H1 (cell line): ENCODE measurements around the gene HOXD4. TPM values are rescaled to one million over a fixed set of nuclear protein-coding genes. Genes with fewer than 3 reads are reported as not detected.

Experiments
- CTCF ChIA-PET: fragments of 300-600 bp; sonication (Branson Sonifier 250); formaldehyde crosslinking; loops from one replicate; lab custom pipeline; 2021; ENCODE audit not compliant: partially characterized antibody; lab: Charles Lee
- POLR2A ChIA-PET: fragments of 300-600 bp; sonication (Branson Sonifier 250); formaldehyde crosslinking; loops from one replicate; lab custom pipeline; 2021; ENCODE audit warnings: inconsistent platforms; ENCODE audit not compliant: partially characterized antibody; lab: Charles Lee
- DNase-seq, 2 experiments: peaks; one replicate each; pipeline versions ENCODE4 v3.0.0 to v3.0.0-alpha.2; 2010 to 2022; ENCODE audit warnings: low spot score in 2 of 2, low read depth in 1 of 2, mixed read lengths in 1 of 2
- FAIRE-seq: peaks from 2 replicates; lab custom pipeline; 2011; peaks lifted over from hg19 to GRCh38; lab: Jason Lieb, UNC
- H2AFZ ChIP-seq: 2 replicates; pipeline ENCODE4 v1.8.1; 2012; ENCODE audit warnings: low read length, inconsistent platforms
- H2AK5ac ChIP-seq: 2 replicates; pipeline ENCODE4 v1.6.1; 2013; ENCODE audit warnings: low read depth, low read length
- H2BK120ac ChIP-seq: replicated peaks from 2 replicates; pipeline ENCODE3; 2013; ENCODE audit warnings: low read depth, low read length, inconsistent platforms
- H2BK12ac ChIP-seq: 2 replicates; pipeline ENCODE4 v1.6.1; 2013; ENCODE audit warnings: low read depth, low read length
- H2BK15ac ChIP-seq: 2 replicates; pipeline ENCODE4 v1.6.1; 2013; ENCODE audit warnings: low read length
- H2BK20ac ChIP-seq: 2 replicates; pipeline ENCODE4 v1.6.1; 2013; ENCODE audit warnings: low read length
- H2BK5ac ChIP-seq: 2 replicates; pipeline ENCODE4 v1.6.1; 2013; ENCODE audit warnings: low read depth, low read length
- H3K14ac ChIP-seq: 2 replicates; pipeline ENCODE4 v1.6.1; 2013; ENCODE audit warnings: inconsistent platforms; ENCODE audit not compliant: insufficient read length
- H3K18ac ChIP-seq: 2 replicates; pipeline ENCODE4 v1.6.1; 2013; ENCODE audit warnings: low read length; ENCODE audit errors: extremely low read depth
- H3K23ac ChIP-seq: 2 replicates; pipeline ENCODE4 v1.6.1; 2013; ENCODE audit warnings: inconsistent platforms; ENCODE audit not compliant: insufficient read length
- H3K23me2 ChIP-seq: 2 replicates; pipeline ENCODE4 v1.6.1; 2013; ENCODE audit warnings: low read depth, low read length
- H3K27ac ChIP-seq: 2 replicates; pipeline ENCODE4 v1.6.1; 2011; ENCODE audit warnings: low read depth, low read length, inconsistent platforms
- H3K27me3 ChIP-seq, 4 experiments: replicated peaks in 1 of 4; 1 replicate in 1 of 4; 2 replicates in 3 of 4; pipeline versions ENCODE4 v1.6.1 to v1.8.1; 2011 to 2013; ENCODE audit warnings: low read length in 3 of 4, mild to moderate bottlenecking in 3 of 4, inconsistent platforms in 2 of 4, mixed read lengths in 2 of 4, moderate library complexity in 1 of 4; ENCODE audit not compliant: control insufficient read depth in 3 of 4, insufficient read depth in 3 of 4; ENCODE audit errors: extremely low read depth in 1 of 4
- H3K36me3 ChIP-seq, 4 experiments: 2 replicates each; pipeline versions ENCODE4 v1.6.1 to v1.8.1; 2011 to 2013; ENCODE audit warnings: mild to moderate bottlenecking in 4 of 4, low read length in 3 of 4, moderate library complexity in 2 of 4, control low read depth in 1 of 4, inconsistent platforms in 1 of 4; ENCODE audit not compliant: insufficient read depth in 4 of 4, control insufficient read depth in 2 of 4
- H3K4ac ChIP-seq: replicated peaks from 2 replicates; pipeline ENCODE3; 2013; ENCODE audit warnings: low read length, low read depth, mixed read lengths, inconsistent platforms; ENCODE audit not compliant: insufficient read length
- H3K4me1 ChIP-seq, 4 experiments: replicated peaks in 1 of 4; 1 replicate in 1 of 4; 2 replicates in 3 of 4; pipeline versions ENCODE4 v1.6.1 to v1.8.1; 2011 to 2013; ENCODE audit warnings: low read length in 3 of 4, inconsistent platforms in 2 of 4, mixed read lengths in 1 of 4; ENCODE audit not compliant: insufficient read depth in 4 of 4, control insufficient read depth in 3 of 4
- H3K4me2 ChIP-seq, 2 experiments: 2 replicates each; pipeline versions ENCODE4 v1.6.1 to v1.8.1; 2011 to 2013; ENCODE audit warnings: low read depth in 2 of 2, low read length in 2 of 2, control low read depth in 1 of 2, inconsistent platforms in 1 of 2, mild to moderate bottlenecking in 1 of 2; ENCODE audit not compliant: insufficient read depth in 1 of 2
- H3K4me3 ChIP-seq, 4 experiments: fragments of 200-600, 300-600 bp in 1 of 4; sonication (generic), shearing (Covaris generic), sonication (Bioruptor Twin) in 1 of 4; 2 replicates each; pipeline versions ENCODE4 v1.5.1 to v1.8.1; 2011 to 2016; ENCODE audit warnings: low read length in 4 of 4, low read depth in 3 of 4, control low read depth in 2 of 4, inconsistent platforms in 2 of 4, mild to moderate bottlenecking in 2 of 4, mixed read lengths in 1 of 4, moderate library complexity in 1 of 4; ENCODE audit not compliant: insufficient read depth in 2 of 4; ENCODE audit errors: extremely low read depth in 1 of 4
- H3K56ac ChIP-seq: replicated peaks from 2 replicates; pipeline ENCODE3; 2013; ENCODE audit warnings: low read depth, mild to moderate bottlenecking, mixed read lengths, low read length, inconsistent platforms; ENCODE audit not compliant: insufficient read length
- H3K79me1 ChIP-seq: 2 replicates; pipeline ENCODE4 v1.6.1; 2013; ENCODE audit warnings: low read depth, low read length, control low read depth
- H3K79me2 ChIP-seq, 2 experiments: 2 replicates each; pipeline versions ENCODE4 v1.6.1 to v1.8.1; 2012 to 2013; ENCODE audit warnings: low read length in 2 of 2, mild to moderate bottlenecking in 2 of 2, inconsistent platforms in 1 of 2; ENCODE audit not compliant: insufficient read depth in 2 of 2, control insufficient read depth in 1 of 2
- H3K9ac ChIP-seq, 4 experiments: replicated peaks in 1 of 4; 1 replicate in 1 of 4; 2 replicates in 3 of 4; pipeline versions ENCODE4 v1.6.1 to v1.8.1; 2011 to 2013; ENCODE audit warnings: low read depth in 3 of 4, low read length in 3 of 4, control low read depth in 2 of 4, mild to moderate bottlenecking in 2 of 4, moderate library complexity in 2 of 4, inconsistent platforms in 1 of 4; ENCODE audit errors: extremely low read depth in 1 of 4
- H3K9me3 ChIP-seq, 2 experiments: 2 replicates each; pipeline versions ENCODE4 v1.6.1 to v1.8.1; 2012 to 2013; ENCODE audit warnings: mild to moderate bottlenecking in 2 of 2, moderate library complexity in 2 of 2, control low read depth in 1 of 2, inconsistent platforms in 1 of 2, low read depth in 1 of 2, low read length in 1 of 2, mixed read lengths in 1 of 2; ENCODE audit not compliant: insufficient read depth in 2 of 2
- H4K20me1 ChIP-seq, 2 experiments: replicated peaks in 1 of 2; 2 replicates each; pipeline versions ENCODE3 to v1.8.1; 2011 to 2013; ENCODE audit warnings: inconsistent platforms in 2 of 2, low read length in 2 of 2, mild to moderate bottlenecking in 1 of 2; ENCODE audit not compliant: insufficient read depth in 2 of 2, control insufficient read depth in 1 of 2
- H4K5ac ChIP-seq: 2 replicates; pipeline ENCODE4 v1.6.1; 2013; ENCODE audit warnings: low read length, low read depth, mixed read lengths, inconsistent platforms; ENCODE audit not compliant: insufficient read length
- H4K8ac ChIP-seq: 2 replicates; pipeline ENCODE4 v1.8.0; 2013; ENCODE audit warnings: mild to moderate bottlenecking, moderate library complexity, low read length, inconsistent platforms; ENCODE audit not compliant: insufficient read depth; ENCODE audit errors: extremely low read depth
- H4K91ac ChIP-seq: replicated peaks from 2 replicates; pipeline ENCODE3; 2013; ENCODE audit warnings: low read length, mixed read lengths, inconsistent platforms; ENCODE audit not compliant: insufficient read length
- CEBPB ChIP-seq: IDR thresholded peaks from 2 replicates; pipeline ENCODE4 v1.6.1; 2012; ENCODE audit warnings: low read depth, low read length
- CHD2 ChIP-seq: IDR thresholded peaks from 2 replicates; pipeline ENCODE4 v1.6.1; 2012; ENCODE audit warnings: low read length, improper control_type of control experiment
- CTBP2 ChIP-seq: IDR thresholded peaks from 2 replicates; pipeline ENCODE4 v1.7.0; 2011; ENCODE audit warnings: borderline replicate concordance, mild to moderate bottlenecking, moderate library complexity, mixed read lengths, low read length; ENCODE audit not compliant: insufficient read depth, insufficient read length
- EZH2 ChIP-seq: fragments of 200-600 bp; sonication (generic); IDR thresholded peaks from 2 replicates; pipeline ENCODE4 v1.7.1; 2012; ENCODE audit warnings: low read depth, mild to moderate bottlenecking, moderate library complexity, low read length, inconsistent platforms; ENCODE audit not compliant: severe bottlenecking
- JUN ChIP-seq: IDR thresholded peaks from 2 replicates; pipeline ENCODE4 v1.6.1; 2011; ENCODE audit warnings: low read depth, mild to moderate bottlenecking, improper control_type of control experiment, low read length
- NANOG ChIP-seq: IDR thresholded peaks from 2 replicates; pipeline ENCODE4 v1.6.1; 2011; ENCODE audit warnings: low read length, low read depth, mild to moderate bottlenecking, inconsistent platforms; ENCODE audit not compliant: insufficient read depth, poor library complexity, severe bottlenecking
- TCF12 ChIP-seq: IDR thresholded peaks from 2 replicates; pipeline ENCODE4 v1.6.1; 2011; ENCODE audit warnings: low read depth, mild to moderate bottlenecking, low read length
- WGBS, 2 experiments: shearing (Covaris generic) in 1 of 2; methylation state at CpG; one replicate each; pipeline versions ENCODE4 v1.1.6 to v1.1.7; 2013 to 2015; ENCODE audit warnings: low lambda C conversion rate in 2 of 2, mixed read lengths in 2 of 2, inconsistent platforms in 1 of 2, low coverage in 1 of 2, missing lambda C conversion rate in 1 of 2; ENCODE audit not compliant: insufficient replicate concordance in 2 of 2, insufficient coverage in 1 of 2, insufficient read length in 1 of 2; ENCODE audit errors: extremely low coverage in 1 of 2, missing lambda C conversion rate in 1 of 2; 5-methylcytosine and 5-hydroxymethylcytosine counted together
- polyA plus RNA-seq, 7 experiments: library from polyadenylated mRNA; depleted of rRNA in 3 of 7; stranded (reverse) in 5 of 7; unstranded in 2 of 7; fragments of >200 nt in 5 of 7; fragments of 200-250 nt in 2 of 7; gene quantifications; 1 replicate in 5 of 7; 2 replicates in 1 of 7; 4 replicates in 1 of 7; pipeline versions ENCODE4 v1.2.1 to v1.2.3, GENCODE V29; 2011 to 2013; ENCODE audit warnings: missing spikeins in 2 of 7, mixed read lengths in 2 of 7
- total RNA-seq: library from RNA; stranded (reverse); fragmentation: NEBNext Ultra II Directional; extraction: Animal tissue kit (Norgen Biotek cat#: 25700); gene quantifications from 2 replicates; pipeline ENCODE4 v1.2.1, GENCODE V29; 2021

The HOXD4 gene
- total and polyA plus RNA-seq, 2 of the 8 experiments (the other 6 are each of a cell fraction or from before 2014, with no cell fraction given), result not detected

- H4K8ac ChIP-seq, result no peak overlapping the region
- H2BK12ac ChIP-seq, result no peak overlapping the region
- H3K9me3 ChIP-seq, result no peaks in the 10 kb centered on the region
- no peak overlapping the region for H3K4me2 ChIP-seq
- no peak overlapping the region for H2BK15ac ChIP-seq
- no peak for FAIRE-seq
- no peak overlapping the region for H2BK5ac ChIP-seq
- no peak overlapping the region for H3K9ac ChIP-seq
- no peak overlapping the region for H4K5ac ChIP-seq
- no peak overlapping the region for H3K4ac ChIP-seq
- DNase-seq, result no peak
- CTCF ChIA-PET, result interaction anchor here (8.7 kb wide), 1 partner anchor 19 kb away, joined by 60 read pairs; no protein-coding TSS in a partner anchor
- H3K18ac ChIP-seq, result no peak overlapping the region
- H3K36me3 ChIP-seq, result no peaks in the 10 kb centered on the region
- H2BK120ac ChIP-seq, result no peak overlapping the region
- 52% methylated on average over 1 of the region's 1 CpG; no CpG with 5 or more reads in 1 of the 2 experiments for WGBS, 2 experiments
- H4K20me1 ChIP-seq, result peaks cover 2 to 11% of the 10 kb centered on the region in 2 experiments
- H2AK5ac ChIP-seq, result no peak overlapping the region
- no peak overlapping the region for H2BK20ac ChIP-seq
- POLR2A ChIA-PET, result no interaction called here
- H3K27me3 ChIP-seq, result peaks cover 47 to 77% (median 59%) of the 10 kb centered on the region in 4 experiments
- no peaks in the 10 kb centered on the region for H3K79me2 ChIP-seq
- no peaks in the 10 kb centered on the region for H3K79me1 ChIP-seq
- no peak overlapping the region for H3K23ac ChIP-seq
- H3K4me1 ChIP-seq, result peaks cover 2 to 8% (median 4%) of the 10 kb centered on the region in 4 experiments; a peak in 5 of 7 replicates
- peaks cover 7% of the 10 kb centered on the region; the same call in 1 of the 2 replicates for H3K23me2 ChIP-seq
- H2AFZ ChIP-seq, result no peak overlapping the region
- no peak for TF ChIP-seq CTBP2
- no peak for TF ChIP-seq CEBPB
- TF ChIP-seq CHD2, result no peak
- no peak for TF ChIP-seq JUN
- no peak for TF ChIP-seq NANOG
- no peak for TF ChIP-seq EZH2
- no peak for TF ChIP-seq TCF12
- H3K56ac ChIP-seq, result no peak overlapping the region
- H4K91ac ChIP-seq, result no peak overlapping the region
- no peak overlapping the region for H3K14ac ChIP-seq
- no peak overlapping the region for H3K27ac ChIP-seq
- H3K4me3 ChIP-seq, result no peak overlapping the region
Measured at GRCh38 chr2:176193048-176193447, 41.7 kb downstream of the HOXD4 start.
